Measurements from ENCODE around the gene STYXL1. TPM values are rescaled to one million over a fixed set of nuclear protein-coding genes. Genes with fewer than 3 reads are reported as not detected.

The STYXL1 gene
- total RNA-seq, 4 donors from 2014 or later: 13.6 to 20.0 (median 19.4) TPM

DNA sequence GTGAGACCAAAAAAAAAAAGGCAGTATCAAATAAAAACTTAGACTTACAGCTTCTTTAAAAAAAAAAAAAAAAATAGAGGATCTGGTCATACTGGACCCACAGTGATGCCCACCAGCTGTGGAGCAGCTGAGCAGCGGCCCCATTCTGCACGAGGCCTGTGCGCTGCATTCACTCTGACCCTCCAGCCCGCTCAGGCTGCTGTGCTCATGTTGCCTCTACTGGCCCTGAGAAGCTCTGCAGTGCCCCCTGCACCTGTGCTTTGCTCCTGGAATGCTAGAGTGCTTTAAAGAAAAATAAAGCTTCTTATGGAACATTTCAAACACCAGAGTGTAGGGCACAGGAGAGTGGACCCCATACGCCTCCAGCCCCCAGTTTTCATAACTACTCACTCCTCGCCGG lies 86.6 kb downstream of the STYXL1 start:
- no peak for DNase-seq (ENCODE audit: low spot score)
- no peak for TF ChIP-seq CTCF (IDR thresholded peaks at IDR 0.05)

DNA sequence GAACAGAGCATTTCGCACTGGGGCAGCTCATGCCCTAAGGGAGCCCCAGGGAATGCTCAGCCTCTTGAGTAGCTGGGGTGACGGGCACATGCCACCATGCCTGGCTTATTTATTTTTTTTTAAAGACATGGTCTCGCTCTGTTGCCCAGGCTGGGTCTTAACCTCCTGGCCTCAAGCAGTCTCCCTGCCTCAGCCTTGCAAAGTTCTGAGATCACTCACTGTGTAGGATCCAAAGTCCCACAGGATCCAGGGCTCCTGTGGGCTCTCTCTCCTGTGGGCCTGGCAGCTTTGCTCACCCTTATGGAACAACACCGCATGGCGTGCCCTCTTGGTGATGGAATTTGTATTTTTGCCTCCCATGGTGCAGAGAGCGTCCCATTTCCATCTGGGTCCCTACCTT lies 87.4 kb downstream of the STYXL1 start:
- ATAC-seq (ENCODE audit: low FRiP score): no peak
- TF ChIP-seq CTCF (IDR thresholded peaks at IDR 0.05): no peak
- no peak for DNase-seq (ENCODE audit: low spot score)

More for the DNA sequence above, 86.6 kb downstream of the STYXL1 start:
- ATAC-seq (ENCODE audit: low FRiP score): no peak

GRCh38 chr7:75958802-75959543 lies 88.8 kb downstream of the STYXL1 start:
- TF ChIP-seq CTCF (IDR thresholded peaks at IDR 0.05): no peak
- ATAC-seq (ENCODE audit: low FRiP score) (no peak), DNase-seq (ENCODE audit: low spot score) (no peak)

- TF ChIP-seq CTCF (IDR thresholded peaks at IDR 0.05): no peak
- DNase-seq (ENCODE audit: low spot score) (no peak), ATAC-seq (ENCODE audit: low FRiP score) (no peak)
Measured at GRCh38 chr7:75957021-75957736, 90.6 kb downstream of the STYXL1 start.

GRCh38 chr7:75955331-75955955 lies 92.4 kb downstream of the STYXL1 start:
- no peak for ATAC-seq (ENCODE audit: low FRiP score)
- no peak for DNase-seq (ENCODE audit: low spot score)
- TF ChIP-seq CTCF (IDR thresholded peaks at IDR 0.05): no peak

GRCh38 chr7:75953931-75954330 lies 93.9 kb downstream of the STYXL1 start:
- no peak for TF ChIP-seq CTCF (IDR thresholded peaks at IDR 0.05)
- ATAC-seq (ENCODE audit: low FRiP score) (no peak), DNase-seq (ENCODE audit: low spot score) (no peak)

Data from omental fat pad (tissue), 4 donors.